ENCODE measurements around the gene CTNNA2. TPM values are rescaled to one million over a fixed set of nuclear protein-coding genes. Genes with fewer than 3 reads are reported as not detected.

The CTNNA2 gene
- total and polyA plus RNA-seq, 9 of the 15 experiments (the other 6 are each of a cell fraction or from before 2014, with no cell fraction given) = 0.03 to 0.40 (median 0.15) TPM

GRCh38 chr2:80167284-80167808, 654.5 kb downstream of the CTNNA2 start:
- intact Hi-C loops (cut with micrococcal nuclease) = loop anchor here (5.0 kb wide), 1 partner anchor 95 kb away; no protein-coding TSS in a partner anchor
- Histone ChIP-seq H3K4me3 (no peak overlapping the region), H2AFZ (ENCODE audit: low read depth, low read length) (no peak overlapping the region), H3K36me3 (ENCODE audit: control insufficient read depth, insufficient read depth, low read length) (no peaks in the 10 kb centered on the region), H3K79me2 (ENCODE audit: control insufficient read depth, insufficient read depth, low read length) (no peaks in the 10 kb centered on the region), H3K27ac (ENCODE audit: extremely low read depth, low read depth, low read length) (no peak overlapping the region), H3K4me2 (ENCODE audit: insufficient read depth, low read length) (no peak overlapping the region), H3K27me3 (ENCODE audit: control insufficient read depth in 2 of 2, insufficient read depth in 2 of 2, low read length in 2 of 2) (no peaks in the 10 kb centered on the region), H3K9ac (ENCODE audit: insufficient read depth in 1 of 2, low read depth in 2 of 2, low read length in 2 of 2) (no peak overlapping the region), H3K9me1 (ENCODE audit: control insufficient read depth, insufficient read depth, low read length) (no peaks in the 10 kb centered on the region), H4K20me1 (replicated peaks; ENCODE audit: control insufficient read depth, insufficient read depth, low read length) (no peaks in the 10 kb centered on the region), H3K4me1 (replicated peaks in 1 of 2; ENCODE audit: control insufficient read depth in 2 of 2, insufficient read depth in 2 of 2, low read length in 2 of 2) (peaks cover 5 to 48% of the 10 kb centered on the region in 2 experiments; a peak in 4 of 5 replicates), H3K9me3 (replicated peaks; ENCODE audit: control insufficient read depth, insufficient read depth, low read depth, low read length) (no peaks in the 10 kb centered on the region)
- ATAC-seq (no peak), FAIRE-seq (no peak), DNase-seq (ENCODE audit: extremely low read depth in 1 of 4, low spot score in 3 of 4) (no peak)
- ChIA-PET CTCF (ENCODE audit: low intra/inter-chr PET ratio) (no interaction called here), POLR2A (no interaction called here)
- WGBS (ENCODE audit: insufficient coverage, low coverage, missing lambda C conversion rate) = 0% methylated on average over 1 of the region's 1 CpG
- TF ChIP-seq DIDO1 (tag; IDR thresholded peaks at IDR 0.05; ENCODE audit: low read depth) (no peak), RNF2 (IDR thresholded peaks at IDR 0.05) (no peak), ZNF75A (CRISPR knock-in tag; IDR thresholded peaks at IDR 0.05) (no peak), MED1 (CRISPR knock-in tag; IDR thresholded peaks at IDR 0.05; ENCODE audit: borderline replicate concordance) (no peak), CEBPG (CRISPR knock-in tag; IDR thresholded peaks at IDR 0.05) (no peak), CEBPG (tag; conservative IDR thresholded peaks at IDR 0.05 in 1 of 2, IDR thresholded peaks at IDR 0.05 in 1 of 2) (peak in 1 of 2 experiments; percentile 65; a peak in 2 of 4 replicates), ZNF79 (CRISPR knock-in tag; IDR thresholded peaks at IDR 0.05; ENCODE audit: low read depth) (no peak), ETS1 (conservative IDR thresholded peaks at IDR 0.05; ENCODE audit: control insufficient read depth, low read depth, low read length) (no peak), ZNF274 (IDR thresholded peaks at IDR 0.05; ENCODE audit: borderline replicate concordance, low read depth, low read length) (no peak), FOXA3 (CRISPR knock-in tag; conservative IDR thresholded peaks at IDR 0.05 in 1 of 2, IDR thresholded peaks at IDR 0.05 in 1 of 2) (no peak), EP300 (IDR thresholded peaks at IDR 0.05; ENCODE audit: low read length) (no peak), CEBPB (tag; IDR thresholded peaks at IDR 0.05) (peak; percentile 53), TCF7 (IDR thresholded peaks at IDR 0.05; ENCODE audit: borderline replicate concordance) (no peak), ZNF217 (CRISPR knock-in tag; IDR thresholded peaks at IDR 0.05) (no peak), ZNF589 (CRISPR knock-in tag; IDR thresholded peaks at IDR 0.05; ENCODE audit: low read depth) (no peak), GABPB2 (CRISPR knock-in tag; conservative IDR thresholded peaks at IDR 0.05) (no peak), RHOXF2B (CRISPR knock-in tag; conservative IDR thresholded peaks at IDR 0.05) (no peak), PCBP2 (IDR thresholded peaks at IDR 0.05; ENCODE audit: low read depth, low read length, poor library complexity, severe bottlenecking) (no peak)
- BruUV-seq (replicated peaks) = no TSS peak
- in situ Hi-C loops (cut with MboI) = no loop called here

Measured in K562 (cell line).